DND-41 (cell line): ENCODE measurements around the gene KAZN.

Experiments used
- ATAC-seq: fragments of 200-7000 bp; cut with Tn5 transposase; 3 replicates; pipeline ENCODE4 v1.9.1; 2021; ENCODE audit warnings: low read depth; ENCODE audit not compliant: insufficient read depth
- DNase-seq: peaks from one replicate; pipeline ENCODE4 v3.0.0-alpha.2; 2020
- H2AFZ ChIP-seq: 2 replicates; pipeline ENCODE4 v1.6.0; 2012; ENCODE audit warnings: low read depth, low read length
- H3K27ac ChIP-seq: 2 replicates; pipeline ENCODE4 v1.5.1; 2012; ENCODE audit warnings: low read length, inconsistent platforms
- H3K27me3 ChIP-seq: fragments of 200-600 bp; sonication (generic); 2 replicates; pipeline ENCODE4 v1.6.0; 2012; ENCODE audit warnings: low read length, mild to moderate bottlenecking, inconsistent platforms; ENCODE audit not compliant: insufficient read depth, poor library complexity
- H3K36me3 ChIP-seq: 2 replicates; pipeline ENCODE4 v1.5.1; 2012; ENCODE audit warnings: low read length, inconsistent platforms; ENCODE audit not compliant: insufficient read depth
- H3K4me1 ChIP-seq: 2 replicates; pipeline ENCODE4 v1.5.1; 2012; ENCODE audit warnings: mild to moderate bottlenecking, low read length; ENCODE audit not compliant: insufficient read depth
- H3K4me2 ChIP-seq: 2 replicates; pipeline ENCODE4 v1.6.0; 2012; ENCODE audit warnings: mild to moderate bottlenecking, moderate library complexity, low read length, inconsistent platforms; ENCODE audit not compliant: insufficient read depth
- H3K4me3 ChIP-seq, 2 experiments: fragments of 200-600 bp in 1 of 2; shearing (Covaris generic) in 1 of 2; 2 replicates each; pipeline ENCODE4 v1.5.1; 2012 to 2016; ENCODE audit warnings: inconsistent platforms in 2 of 2, low read length in 2 of 2, mild to moderate bottlenecking in 2 of 2, low read depth in 1 of 2, moderate library complexity in 1 of 2
- H3K79me2 ChIP-seq: 2 replicates; pipeline ENCODE4 v1.6.0; 2012; ENCODE audit warnings: low read length, inconsistent platforms; ENCODE audit not compliant: insufficient read depth
- H3K9ac ChIP-seq: 2 replicates; pipeline ENCODE4 v1.6.0; 2012; ENCODE audit warnings: low read depth, mild to moderate bottlenecking, inconsistent platforms, low read length, moderate library complexity
- H3K9me3 ChIP-seq: 2 replicates; pipeline ENCODE4 v1.5.1; 2012; ENCODE audit warnings: low read length, moderate library complexity, mild to moderate bottlenecking, inconsistent platforms; ENCODE audit not compliant: insufficient read depth, severe bottlenecking
- H4K20me1 ChIP-seq: 2 replicates; pipeline ENCODE4 v1.6.0; 2012; ENCODE audit warnings: low read length; ENCODE audit not compliant: insufficient read depth
- EZH2 ChIP-seq: IDR thresholded peaks from 3 replicates; pipeline ENCODE4 v1.6.1; 2012; ENCODE audit warnings: borderline replicate concordance, low read depth, mild to moderate bottlenecking, moderate library complexity, low read length, inconsistent platforms; ENCODE audit not compliant: severe bottlenecking
- TF ChIP-seq, protein P1 (sequence below): IDR thresholded peaks from 2 replicates; pipeline ENCODE4 v1.5.1; 2012; ENCODE audit warnings: borderline replicate concordance, low read length, moderate library complexity, mild to moderate bottlenecking; ENCODE audit not compliant: poor library complexity, severe bottlenecking; ENCODE audit errors: extremely low read depth

Gene KAZN

DNA sequence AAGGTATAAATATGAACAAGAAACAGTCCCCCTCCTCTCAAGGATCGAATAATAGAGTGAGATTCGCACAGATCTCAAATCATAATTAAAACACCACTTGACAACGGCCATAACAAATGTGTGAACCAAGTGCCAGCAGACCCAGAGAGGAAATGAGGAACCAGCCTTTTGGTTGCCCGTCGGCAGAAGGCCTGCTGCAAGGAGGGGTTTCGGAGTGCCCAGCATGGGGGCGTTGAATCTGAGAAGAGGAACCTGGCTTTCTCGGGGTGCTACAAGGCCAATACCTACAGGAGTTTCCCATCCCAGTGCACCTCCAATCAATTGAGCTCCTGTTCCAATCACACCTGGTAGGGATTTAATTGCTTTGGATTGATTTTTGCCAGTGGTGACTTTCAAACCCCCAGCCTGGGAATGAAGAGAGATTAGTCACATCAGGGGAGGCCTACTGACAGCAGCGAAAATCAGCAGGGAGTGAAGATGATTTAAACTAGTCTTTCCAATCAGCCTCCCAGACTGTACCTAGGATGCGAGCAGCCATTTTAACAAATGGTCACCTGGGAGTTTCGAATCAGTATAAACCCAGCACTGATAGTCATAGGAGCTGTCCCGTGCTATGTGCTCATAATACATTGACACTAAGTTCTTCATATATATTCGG, 263.8 kb downstream of the KAZN start:
- no peak overlapping the region for H3K9ac ChIP-seq
- H3K4me3 ChIP-seq: no peak overlapping the region
- H3K4me2 ChIP-seq: no peak overlapping the region
- TF ChIP-seq, protein P1, sequence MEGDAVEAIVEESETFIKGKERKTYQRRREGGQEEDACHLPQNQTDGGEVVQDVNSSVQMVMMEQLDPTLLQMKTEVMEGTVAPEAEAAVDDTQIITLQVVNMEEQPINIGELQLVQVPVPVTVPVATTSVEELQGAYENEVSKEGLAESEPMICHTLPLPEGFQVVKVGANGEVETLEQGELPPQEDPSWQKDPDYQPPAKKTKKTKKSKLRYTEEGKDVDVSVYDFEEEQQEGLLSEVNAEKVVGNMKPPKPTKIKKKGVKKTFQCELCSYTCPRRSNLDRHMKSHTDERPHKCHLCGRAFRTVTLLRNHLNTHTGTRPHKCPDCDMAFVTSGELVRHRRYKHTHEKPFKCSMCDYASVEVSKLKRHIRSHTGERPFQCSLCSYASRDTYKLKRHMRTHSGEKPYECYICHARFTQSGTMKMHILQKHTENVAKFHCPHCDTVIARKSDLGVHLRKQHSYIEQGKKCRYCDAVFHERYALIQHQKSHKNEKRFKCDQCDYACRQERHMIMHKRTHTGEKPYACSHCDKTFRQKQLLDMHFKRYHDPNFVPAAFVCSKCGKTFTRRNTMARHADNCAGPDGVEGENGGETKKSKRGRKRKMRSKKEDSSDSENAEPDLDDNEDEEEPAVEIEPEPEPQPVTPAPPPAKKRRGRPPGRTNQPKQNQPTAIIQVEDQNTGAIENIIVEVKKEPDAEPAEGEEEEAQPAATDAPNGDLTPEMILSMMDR: no peak
- no peak for TF ChIP-seq EZH2
- no peak for ATAC-seq
- H2AFZ ChIP-seq: no peak overlapping the region
- H3K79me2 ChIP-seq: no peaks in the 10 kb centered on the region
- H3K27ac ChIP-seq: no peak overlapping the region
- no peaks in the 10 kb centered on the region for H3K27me3 ChIP-seq
- H3K36me3 ChIP-seq: no peaks in the 10 kb centered on the region
- no peaks in the 10 kb centered on the region for H3K9me3 ChIP-seq
- DNase-seq: no peak
- no peaks in the 10 kb centered on the region for H4K20me1 ChIP-seq
- H3K4me1 ChIP-seq: no peaks in the 10 kb centered on the region

DNA sequence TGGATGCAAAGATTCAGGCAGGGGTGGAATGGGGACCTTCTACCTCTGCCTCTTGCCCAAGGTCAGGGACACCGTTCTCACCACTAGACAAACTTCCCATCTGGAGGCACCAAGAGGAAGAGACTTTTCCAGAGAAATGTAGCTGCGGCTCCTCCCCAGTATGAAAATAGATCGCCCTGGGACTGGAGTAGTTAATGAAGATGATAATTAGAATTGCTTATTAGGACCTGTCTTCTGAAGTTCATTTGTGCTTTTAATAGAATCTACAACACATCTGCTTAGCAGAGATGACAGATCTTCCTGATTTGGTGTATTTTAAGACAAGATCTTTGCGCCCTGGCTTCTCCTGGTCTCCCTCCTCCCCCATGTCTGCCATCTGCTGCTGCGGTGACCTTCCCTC, 266.6 kb downstream of the KAZN start:
- Histone ChIP-seq H3K79me2 (no peaks in the 10 kb centered on the region), H3K36me3 (no peaks in the 10 kb centered on the region), H4K20me1 (peaks cover 4% of the 10 kb centered on the region), H3K4me2 (no peak overlapping the region), H3K4me1 (no peaks in the 10 kb centered on the region), H3K27ac (no peak overlapping the region), H3K9me3 (no peaks in the 10 kb centered on the region), H3K4me3 (no peak overlapping the region), H3K27me3 (no peaks in the 10 kb centered on the region), H2AFZ (no peak overlapping the region), H3K9ac (no peak overlapping the region)
- DNase-seq: no peak
- TF ChIP-seq, protein P1: no peak
- no peak for TF ChIP-seq EZH2
- ATAC-seq: no peak

DNA sequence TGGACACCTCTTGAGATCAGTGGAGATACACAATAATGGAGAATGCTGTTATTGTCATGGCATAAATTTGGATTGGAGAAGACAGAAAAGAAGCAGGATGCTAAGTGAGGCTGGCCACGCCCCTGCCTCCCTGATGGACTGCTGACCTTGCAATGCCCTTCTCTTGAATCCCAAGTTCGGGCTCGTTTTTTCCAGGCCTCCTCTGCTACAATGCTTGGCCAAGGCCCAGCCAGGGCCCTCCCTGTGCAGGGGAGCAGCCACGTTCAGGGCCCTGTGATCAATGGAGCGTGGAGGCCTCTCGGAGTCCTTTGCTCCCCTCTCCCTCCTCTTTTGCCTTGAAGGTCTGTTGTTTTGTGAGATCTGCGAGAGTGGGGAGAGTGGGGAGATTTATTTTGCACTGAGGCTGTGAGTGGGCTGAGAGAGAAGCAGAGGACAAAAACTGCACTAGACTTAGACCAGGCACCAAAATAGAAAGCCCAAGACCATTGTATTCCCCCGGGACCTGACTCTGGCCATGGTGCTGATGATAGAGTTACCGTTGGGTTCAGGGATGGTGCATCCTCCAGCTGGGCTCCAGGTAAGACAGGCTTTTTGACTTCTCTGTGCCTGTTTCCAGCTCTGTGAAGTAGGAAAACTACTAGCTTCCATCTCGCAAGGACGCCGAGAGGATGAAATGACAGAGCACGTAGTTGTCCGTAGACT, 268.6 kb downstream of the KAZN start:
- no peak overlapping the region for H3K4me3 ChIP-seq
- H3K27ac ChIP-seq: no peak overlapping the region
- H3K27me3 ChIP-seq: no peaks in the 10 kb centered on the region
- ATAC-seq (no peak), DNase-seq (peak; percentile 5)
- no peaks in the 10 kb centered on the region for H3K9me3 ChIP-seq
- no peaks in the 10 kb centered on the region for H3K36me3 ChIP-seq
- peaks cover 4% of the 10 kb centered on the region for H4K20me1 ChIP-seq
- TF ChIP-seq, protein P1: no peak
- TF ChIP-seq EZH2: no peak
- H3K4me2 ChIP-seq: no peak overlapping the region
- no peak overlapping the region for H2AFZ ChIP-seq
- no peaks in the 10 kb centered on the region for H3K79me2 ChIP-seq
- H3K9ac ChIP-seq: no peak overlapping the region
- H3K4me1 ChIP-seq: no peaks in the 10 kb centered on the region
